Esophagus (tissue), 2 donors: ENCODE data around the gene IMPDH1. TPM values are rescaled to one million over a fixed set of nuclear protein-coding genes. Genes with fewer than 3 reads are reported as not detected.

Experiments used
- H3K27ac ChIP-seq, 2 donors: one replicate each; pipeline ENCODE4 v1.5.1; 2013; ENCODE audit warnings: low read depth in 2 of 2, mild to moderate bottlenecking in 2 of 2, inconsistent platforms in 1 of 2, low read length in 1 of 2, moderate library complexity in 1 of 2
- H3K27me3 ChIP-seq, 2 donors: one replicate each; pipeline ENCODE4 v1.6.1; 2013; ENCODE audit warnings: low read length in 2 of 2, control low read depth in 1 of 2, mild to moderate bottlenecking in 1 of 2; ENCODE audit not compliant: insufficient read depth in 2 of 2, control insufficient read depth in 1 of 2
- H3K36me3 ChIP-seq, 2 donors: one replicate each; pipeline ENCODE4 v1.6.1; 2013; ENCODE audit warnings: low read length in 1 of 2; ENCODE audit not compliant: control insufficient read depth in 2 of 2, insufficient read depth in 2 of 2
- H3K4me1 ChIP-seq, 2 donors: one replicate each; pipeline ENCODE4 v1.6.1; 2013; ENCODE audit warnings: low read length in 1 of 2; ENCODE audit not compliant: control insufficient read depth in 2 of 2, insufficient read depth in 2 of 2
- H3K4me3 ChIP-seq, 2 donors: one replicate each; pipeline ENCODE4 v1.5.1; 2013; ENCODE audit warnings: low read length in 2 of 2, mild to moderate bottlenecking in 2 of 2, low read depth in 1 of 2, moderate library complexity in 1 of 2
- H3K9me3 ChIP-seq, 2 donors: one replicate each; pipeline ENCODE4 v1.6.1; 2013; ENCODE audit warnings: mild to moderate bottlenecking in 2 of 2, low read depth in 1 of 2, low read length in 1 of 2, moderate library complexity in 1 of 2; ENCODE audit not compliant: control insufficient read depth in 2 of 2, insufficient read depth in 1 of 2
- WGBS, 2 donors: extraction: QIAGEN DNeasy Blood & Tissue Kit; methylation state at CpG; one replicate each; pipeline ENCODE4 v1.1.7; 2013; 5-methylcytosine and 5-hydroxymethylcytosine counted together
- polyA plus RNA-seq, 2 donors: library from polyadenylated mRNA; stranded (reverse); fragments of 200-250 nt; gene quantifications; one replicate each; pipeline ENCODE4 v1.2.3, GENCODE V29; 2013
- donor health status: healthy with polysubstance abuse.
- donor health status: Bipolar disorder and iron deficiency.

Gene IMPDH1
- polyA plus RNA-seq, 2 donors = 19.4 to 25.7 TPM

GRCh38 chr7:128349466-128349825 is 60.3 kb downstream of the IMPDH1 start:
- H3K27me3 ChIP-seq = no peaks in the 10 kb centered on the region
- no peaks in the 10 kb centered on the region for H3K36me3 ChIP-seq
- peaks cover 5 to 11% of the 10 kb centered on the region in 2 donors for H3K4me1 ChIP-seq
- H3K4me3 ChIP-seq = no peak overlapping the region
- no peak overlapping the region for H3K27ac ChIP-seq
- WGBS, 2 donors = 24% methylated on average over 4 of the region's 4 CpGs
- H3K9me3 ChIP-seq = peaks cover 0 to 4% of the 10 kb centered on the region in 2 donors

- no peak overlapping the region for H3K27ac ChIP-seq
- peaks cover 0 to 4% of the 10 kb centered on the region in 2 donors for H3K9me3 ChIP-seq
- no peaks in the 10 kb centered on the region for H3K27me3 ChIP-seq
- no peak overlapping the region for H3K4me3 ChIP-seq
- no peaks in the 10 kb centered on the region for H3K36me3 ChIP-seq
- H3K4me1 ChIP-seq = peaks cover 5 to 11% of the 10 kb centered on the region in 2 donors
- WGBS, 2 donors = 9 to 12% methylated on average over 2 of the region's 2 CpGs
Observed at GRCh38 chr7:128347647-128348097, 62.1 kb downstream of the IMPDH1 start.

GRCh38 chr7:128344431-128344774 is 65.4 kb downstream of the IMPDH1 start:
- Histone ChIP-seq H3K4me3 (peak overlapping the region in 1 of 2 donors; percentile 57), H3K4me1 (no peaks in the 10 kb centered on the region), H3K27me3 (no peaks in the 10 kb centered on the region), H3K27ac (no peak overlapping the region), H3K9me3 (no peaks in the 10 kb centered on the region), H3K36me3 (no peaks in the 10 kb centered on the region)
- WGBS, 2 donors = 92 to 96% methylated on average over 5 of the region's 5 CpGs

- no peaks in the 10 kb centered on the region for H3K36me3 ChIP-seq
- H3K4me1 ChIP-seq = no peaks in the 10 kb centered on the region
- peak within 1 kb of the TSS; percentile 76 to 77 for H3K27ac ChIP-seq
- H3K4me3 ChIP-seq = peak within 1 kb of the TSS; percentile 57 to 81
- WGBS, 2 donors = 12 to 13% methylated on average over 49 of the region's 49 CpGs
- no peaks in the 10 kb centered on the region for H3K9me3 ChIP-seq
- H3K27me3 ChIP-seq = no peaks in the 10 kb centered on the region
Observed at GRCh38 chr7:128343554-128344430, 66.0 kb downstream of the IMPDH1 start, which contains the start of gene RBM28. Gene RBM28, minus strand, starts transcription at chr7:128343908. Its CDS starts 115 bp downstream, at chr7:128343793.

Other genes with a start within 250 kb of the IMPDH1 start
- under 1 TPM; 0.02 TPM for gene LEP, start 168.7 kb downstream of the IMPDH1 start, polyA plus RNA-seq
- gene RBM28, start 66.1 kb downstream of the IMPDH1 start, polyA plus RNA-seq = 10 to 100 TPM; 16.0 to 20.1 TPM
- gene PRRT4, start 48.3 kb downstream of the IMPDH1 start, polyA plus RNA-seq = under 1 TPM; 0.45 to 0.73 TPM
- gene HILPDA, start 45.9 kb upstream of the IMPDH1 start, polyA plus RNA-seq = 100 to 1,000 TPM in 1 of 2 donors, 10 to 100 TPM in 1; 82.5 to 333 TPM
- gene METTL2B, start 66.8 kb upstream of the IMPDH1 start, polyA plus RNA-seq = 10 to 100 TPM in 1 of 2 donors, 1 to 10 TPM in 1; 8.2 to 10.5 TPM